GM18868 (cell line): ENCODE measurements around the gene LSAMP.

ENCODE experiments used
- ATAC-seq: cut with Tn5 transposase; IDR thresholded peaks from one replicate; pipeline ENCODE4 v1.9.1; 2021; ENCODE audit warnings: mild to moderate bottlenecking, moderate library complexity; ENCODE audit not compliant: unreplicated experiment

LSAMP gene

DNA sequence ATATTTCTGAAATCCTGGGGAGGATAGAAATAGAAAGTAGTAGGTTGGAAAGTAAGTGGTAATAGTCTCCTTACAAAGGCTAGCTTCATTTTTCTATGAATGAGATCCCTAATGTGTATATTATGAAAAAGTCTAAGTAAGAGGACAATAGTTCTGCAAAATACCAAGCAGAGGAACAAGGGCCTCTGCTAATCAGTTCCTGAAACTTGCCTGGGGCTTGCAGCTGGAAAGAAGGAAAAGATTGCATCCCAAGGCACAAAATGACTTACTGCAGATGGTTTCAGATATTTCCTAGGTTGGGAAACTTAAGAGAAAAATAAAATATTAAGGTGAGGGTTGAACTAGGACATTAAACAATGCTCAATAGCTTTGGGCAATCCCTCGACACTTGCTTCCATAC lies 528.4 kb downstream of the LSAMP start:
- no peak for ATAC-seq

GRCh38 chr3:115915061-115915460 lies 530.2 kb downstream of the LSAMP start:
- no peak for ATAC-seq

DNA sequence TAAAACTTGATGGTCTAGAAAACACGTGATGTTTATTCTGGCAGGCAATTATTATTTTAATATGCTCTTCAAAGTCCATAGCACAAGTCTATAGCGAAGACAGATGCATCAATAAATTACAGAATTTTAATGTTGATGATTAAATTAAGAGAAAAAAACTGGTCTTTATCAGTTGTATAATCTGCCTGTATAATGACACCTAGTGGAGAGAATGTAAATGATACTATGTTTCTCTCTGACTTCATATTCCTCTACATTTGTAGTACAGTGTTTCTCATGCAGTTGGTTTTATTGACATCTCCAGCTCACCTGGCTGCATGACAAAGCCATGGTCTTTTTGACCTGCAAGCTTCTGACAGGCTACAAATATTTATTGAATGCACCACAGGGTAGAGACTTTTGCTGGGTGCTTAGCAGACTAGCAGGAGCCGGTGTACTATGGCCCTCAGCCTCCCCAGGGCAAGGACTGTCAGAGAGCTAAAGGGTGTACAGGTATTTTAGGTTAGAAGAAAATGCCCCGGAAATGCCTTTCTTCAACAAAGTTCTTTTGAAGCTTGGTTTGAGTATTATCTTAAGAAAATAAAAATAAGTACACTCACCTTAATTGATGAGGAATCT lies 532.1 kb downstream of the LSAMP start:
- no peak for ATAC-seq

GRCh38 chr3:115912372-115912771 lies 532.9 kb downstream of the LSAMP start:
- no peak for ATAC-seq

DNA sequence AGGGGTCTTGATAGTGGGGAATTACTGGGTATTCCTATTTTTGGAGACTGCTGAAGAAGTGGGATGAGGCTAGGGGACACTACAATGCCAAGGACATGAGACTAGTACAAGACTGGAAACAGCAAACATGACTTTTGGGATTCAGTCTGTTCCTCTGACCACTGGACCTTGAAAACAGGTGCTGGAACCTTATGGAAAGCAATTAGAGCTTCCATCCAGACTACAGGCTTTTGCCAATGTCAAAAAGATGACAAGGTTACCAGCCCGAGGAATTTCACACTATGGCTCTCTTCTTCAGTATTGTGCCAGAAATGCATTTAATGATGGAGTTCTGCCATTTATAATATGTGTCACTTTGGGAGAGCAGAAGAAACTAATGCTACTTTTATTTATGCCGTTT lies 539.4 kb downstream of the LSAMP start:
- no peak for ATAC-seq

DNA sequence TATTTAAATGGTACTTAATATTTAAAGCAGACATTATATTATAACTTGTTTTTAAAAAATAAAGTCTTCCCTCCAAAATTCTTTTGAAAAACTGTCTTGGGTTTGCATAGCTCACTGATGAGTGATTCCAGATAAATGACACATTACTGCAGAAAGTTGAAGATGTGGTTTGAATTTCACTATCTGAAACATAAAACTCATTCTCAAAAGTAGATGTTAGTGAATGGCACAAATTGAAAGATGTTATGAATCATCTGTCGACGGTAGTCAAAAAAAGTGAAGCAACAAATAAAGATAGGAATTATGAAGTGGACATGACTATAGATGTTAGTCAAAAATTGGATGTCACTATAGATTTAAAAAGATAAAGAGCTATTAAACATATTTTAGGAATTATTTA lies 541.4 kb downstream of the LSAMP start:
- ATAC-seq = no peak

GRCh38 chr3:115901008-115901407 lies 544.3 kb downstream of the LSAMP start:
- no peak for ATAC-seq

DNA sequence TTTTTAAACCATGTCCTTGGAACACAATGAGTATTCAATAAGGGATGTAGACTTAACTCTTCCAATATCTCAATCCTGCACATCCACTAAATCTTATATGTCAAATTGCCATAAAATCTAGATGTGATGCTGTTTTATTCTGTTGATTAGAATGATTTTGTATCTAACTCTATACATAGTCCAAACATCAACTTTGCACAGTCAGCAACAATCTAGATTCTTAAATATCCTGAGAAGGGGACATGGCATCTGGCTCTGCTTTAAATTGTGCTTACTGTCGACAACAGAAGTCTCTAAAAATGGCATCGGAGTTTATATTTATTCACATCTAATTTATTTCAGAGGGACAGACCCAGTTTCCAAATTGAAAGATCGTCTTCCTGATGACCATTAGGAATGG lies 545.8 kb downstream of the LSAMP start:
- ATAC-seq = no peak

DNA sequence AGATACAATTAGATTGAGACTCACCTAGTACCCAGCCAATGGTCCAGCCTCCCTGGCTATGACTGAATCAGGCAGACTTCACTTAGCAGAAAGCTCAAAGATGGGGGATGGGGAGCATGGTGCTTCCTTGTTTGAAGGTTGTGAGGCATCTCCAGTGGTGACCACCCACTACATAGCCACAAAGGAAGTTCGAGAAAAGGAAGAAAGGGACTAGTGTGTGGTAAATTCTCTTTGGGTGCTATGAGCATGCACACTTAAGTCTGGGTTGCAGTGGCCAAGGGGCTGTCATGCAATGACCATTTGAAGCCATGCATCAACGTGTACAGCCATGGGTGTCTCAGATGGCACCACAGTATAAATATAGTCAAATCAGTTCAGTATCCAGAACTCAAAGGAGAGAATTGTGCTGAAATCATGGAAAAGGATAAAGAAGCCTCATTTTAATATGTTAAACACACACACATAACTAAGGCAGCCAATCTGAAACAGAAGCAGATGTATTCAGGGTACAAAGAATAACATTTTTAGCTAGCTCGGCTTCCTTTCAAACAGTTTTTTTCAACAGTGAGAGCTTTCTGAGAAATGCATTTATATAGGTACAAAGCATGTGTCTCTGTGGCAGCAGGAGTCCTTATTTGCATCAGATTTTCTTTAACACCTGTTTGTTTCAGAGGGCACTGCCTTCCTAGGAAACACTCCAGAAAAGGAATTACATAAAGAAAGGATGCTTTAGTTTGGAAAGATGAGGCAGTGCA lies 546.5 kb downstream of the LSAMP start:
- no peak for ATAC-seq

DNA sequence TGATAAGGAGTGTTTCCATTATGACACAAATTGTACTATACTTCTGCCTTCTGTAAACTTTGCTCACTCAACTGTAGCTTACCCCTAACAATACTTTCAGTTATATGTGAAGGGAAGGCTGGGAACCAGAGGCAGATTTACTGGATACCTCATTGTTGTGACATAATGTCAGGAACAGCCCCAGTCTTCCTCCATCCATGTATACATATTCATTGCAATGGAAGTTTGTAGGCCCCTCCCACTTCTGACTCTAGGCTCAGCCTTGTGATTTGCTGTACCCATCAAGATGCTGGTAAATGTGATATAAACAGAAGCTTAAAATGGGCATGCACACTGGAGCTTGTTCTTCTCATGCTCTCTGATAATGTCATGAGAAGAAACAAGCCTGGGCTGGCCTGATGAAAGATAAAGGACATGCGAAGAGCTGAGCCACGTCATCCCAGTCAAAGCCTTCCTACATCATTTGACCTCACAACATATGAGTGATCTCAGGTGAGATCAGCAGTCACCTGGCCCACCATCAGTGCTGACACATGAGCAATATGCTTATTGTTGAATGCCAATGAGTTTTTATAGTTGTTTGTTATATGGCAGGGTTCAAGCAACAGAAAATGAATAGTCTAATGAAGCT lies 554.2 kb downstream of the LSAMP start:
- ATAC-seq = no peak

DNA sequence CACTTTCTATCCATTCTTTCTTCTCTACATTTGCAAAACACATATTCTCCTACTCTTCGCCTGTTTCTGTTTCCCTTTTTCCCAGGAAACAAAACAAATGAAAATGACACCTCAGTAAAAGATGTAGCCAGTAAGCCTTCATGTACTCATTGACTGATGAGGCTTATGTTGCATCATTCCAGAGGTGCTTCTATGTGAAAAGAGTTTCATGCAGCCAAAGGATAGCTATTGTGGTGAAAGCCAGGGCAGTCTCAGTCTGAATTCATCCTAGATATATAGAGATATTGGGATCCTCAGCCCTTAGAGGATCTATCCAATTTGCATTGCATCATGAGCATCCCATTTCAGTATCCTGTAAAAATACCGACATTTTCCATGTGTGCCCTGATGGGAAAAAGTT lies 554.7 kb downstream of the LSAMP start:
- no peak for ATAC-seq

GRCh38 chr3:115885621-115886020 lies 559.7 kb downstream of the LSAMP start:
- ATAC-seq = no peak

DNA sequence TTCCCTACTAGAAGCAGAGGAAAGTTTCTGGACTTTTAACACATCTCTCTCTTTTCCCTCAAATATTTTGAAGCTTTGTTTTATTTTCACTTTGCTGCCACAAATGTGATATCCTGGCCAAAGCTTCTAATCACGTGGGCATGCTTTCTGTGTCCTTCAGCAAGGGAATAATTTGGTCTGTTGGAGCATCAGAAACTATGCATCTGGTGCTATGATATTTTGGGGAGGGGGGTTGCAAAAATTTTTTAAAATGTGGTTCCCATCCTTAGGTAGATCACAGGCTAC lies 567.7 kb downstream of the LSAMP start:
- ATAC-seq = no peak

DNA sequence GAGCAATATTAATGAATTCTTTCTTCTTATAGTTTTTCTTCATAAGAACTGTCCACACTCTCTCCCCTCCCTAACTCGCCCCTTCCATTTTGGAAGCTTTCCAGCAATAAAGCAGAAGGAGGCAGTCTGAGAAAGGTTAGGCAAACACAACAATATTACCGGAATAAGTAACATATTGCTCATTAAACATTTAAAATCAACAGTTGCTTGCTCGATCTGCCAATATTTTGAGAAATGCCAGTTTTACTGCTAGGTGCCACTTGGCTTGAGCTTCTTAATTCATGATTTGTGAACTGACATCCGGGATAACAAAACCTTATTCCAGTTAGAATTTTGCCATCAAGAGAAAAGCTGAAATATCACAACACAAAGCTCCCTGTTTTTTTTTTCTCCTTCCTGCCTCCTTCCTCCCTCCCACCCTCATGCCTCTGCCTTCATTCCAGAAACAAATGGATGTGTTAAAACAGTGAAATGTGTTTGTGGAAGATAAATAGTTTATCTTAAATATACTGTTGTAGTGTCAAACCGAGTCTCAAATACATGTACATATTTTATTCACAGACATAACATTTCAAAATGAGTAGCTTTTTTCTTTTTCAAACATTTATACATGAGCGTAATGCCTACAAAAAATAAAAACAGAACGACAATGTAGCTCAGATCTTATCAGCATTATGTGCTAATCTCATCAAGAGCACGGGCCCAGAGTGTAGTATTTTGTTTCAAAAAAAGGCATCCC lies 568.2 kb downstream of the LSAMP start:
- no peak for ATAC-seq

GRCh38 chr3:115875460-115875859 lies 569.8 kb downstream of the LSAMP start:
- no peak for ATAC-seq

GRCh38 chr3:115871735-115872134 lies 573.6 kb downstream of the LSAMP start:
- ATAC-seq = no peak

DNA sequence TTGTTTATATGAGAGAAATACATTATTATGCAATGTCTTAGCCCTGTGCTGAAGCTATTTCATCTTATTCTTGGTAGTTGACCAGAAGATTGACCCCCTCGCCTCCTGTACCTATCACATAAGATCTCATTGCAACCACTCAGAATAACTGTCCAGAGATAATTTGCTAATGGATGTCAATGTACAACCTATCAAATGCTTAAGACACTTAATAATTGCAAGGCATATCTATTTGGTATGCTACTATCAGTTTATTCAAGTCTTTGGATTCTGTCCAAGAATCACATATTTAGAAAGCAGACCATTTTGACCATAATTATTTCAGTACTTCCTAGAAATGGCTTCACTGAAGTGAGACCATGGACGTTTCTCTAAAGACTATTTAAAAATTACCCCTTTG lies 580.4 kb downstream of the LSAMP start:
- ATAC-seq = no peak

GRCh38 chr3:115862849-115863248 lies 582.4 kb downstream of the LSAMP start:
- no peak for ATAC-seq

DNA sequence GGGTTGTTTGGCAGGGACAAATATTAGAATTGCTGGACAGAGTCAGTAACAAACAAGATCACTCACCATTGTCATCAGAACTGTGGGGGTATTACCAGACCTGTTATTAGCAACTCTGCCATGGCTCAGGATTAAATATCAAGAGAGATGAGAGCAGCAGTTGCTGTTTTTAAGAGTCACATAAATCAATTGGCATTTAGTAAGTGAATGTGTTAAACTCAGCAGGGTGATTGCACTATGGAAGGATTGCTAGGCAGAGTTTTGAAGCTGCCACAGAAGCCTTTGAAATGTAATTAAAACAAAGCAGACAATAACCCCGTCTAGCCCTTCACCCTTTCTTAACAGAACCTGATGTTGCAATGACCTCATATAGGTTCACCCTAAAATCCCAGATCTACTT lies 583.2 kb downstream of the LSAMP start:
- no peak for ATAC-seq

- ATAC-seq = no peak
Observed at GRCh38 chr3:115861166-115861733, 584.0 kb downstream of the LSAMP start.

- ATAC-seq = no peak
Observed at GRCh38 chr3:115860766-115861165, 584.5 kb downstream of the LSAMP start.
